GM12878 (cell line): ENCODE data around the gene FTSJ1. TPM values are rescaled to one million over a fixed set of nuclear protein-coding genes. Genes with fewer than 3 reads are reported as not detected.

Experiments
- ATAC-seq: fragments of 200-7000 bp; cut with Tn5 transposase; 3 replicates; pipeline ENCODE4 v1.9.1; 2020; ENCODE audit warnings: mild to moderate bottlenecking, moderate library complexity
- BruUV-seq: library from RNA; stranded (reverse); fragments of 400-500 nt; replicated peaks from 2 replicates; lab custom pipeline; 2021; lab: Mats Ljungman, UMichigan
- CTCF ChIA-PET: fragments of 300-600 bp; sonication (Branson Sonifier 250); formaldehyde crosslinking; extraction: SDS; loops from one replicate; lab custom pipeline; 2021; ENCODE audit warnings: inconsistent platforms; lab: Yijun Ruan, JAX
- POLR2A ChIA-PET: fragments of 350-600 bp; formaldehyde crosslinking; extraction: SDS; loops from one replicate; lab custom pipeline; 2021; ENCODE audit warnings: inconsistent platforms; lab: Charles Lee
- RAD21 ChIA-PET: fragments of 300-600 bp; sonication (Branson Sonifier 250); formaldehyde crosslinking; loops from one replicate; lab custom pipeline; 2023; ENCODE audit warnings: antibody characterized with exemption; ENCODE audit not compliant: unreplicated experiment; lab: Charles Lee
- SMC1A ChIA-PET: fragments of 300-600 bp; sonication (Branson Sonifier 250); formaldehyde crosslinking; loops from one replicate; lab custom pipeline; 2023; ENCODE audit not compliant: unreplicated experiment, uncharacterized antibody; lab: Charles Lee
- DNase-seq: peaks from one replicate; pipeline ENCODE4 v3.0.0-alpha.2; 2011; ENCODE audit warnings: low read depth, low spot score
- FAIRE-seq: peaks from 3 replicates; lab custom pipeline; 2011; peaks lifted over from hg19 to GRCh38; lab: Jason Lieb, UNC
- H2AFZ ChIP-seq: 2 replicates; pipeline ENCODE4 v1.6.0; 2011; ENCODE audit warnings: low read depth, low read length, control low read depth; ENCODE audit not compliant: control insufficient read depth
- H3K27ac ChIP-seq: 2 replicates; pipeline ENCODE4 v1.5.1; 2011; ENCODE audit warnings: control low read depth; ENCODE audit not compliant: control insufficient read depth, insufficient read depth
- H3K27me3 ChIP-seq, 2 experiments: replicated peaks in 1 of 2; 2 replicates each; pipeline versions ENCODE4 v1.6.0 to v1.6.1; 2011; ENCODE audit warnings: low read length in 1 of 2; ENCODE audit not compliant: control insufficient read depth in 2 of 2, insufficient read depth in 2 of 2
- H3K36me3 ChIP-seq, 2 experiments: 2 replicates each; pipeline ENCODE4 v1.5.1; 2011; ENCODE audit warnings: low read length in 1 of 2; ENCODE audit not compliant: control insufficient read depth in 2 of 2, insufficient read depth in 2 of 2
- H3K4me1 ChIP-seq: 2 replicates; pipeline ENCODE4 v1.6.1; 2011; ENCODE audit warnings: mild to moderate bottlenecking, low read length, moderate library complexity, mixed read lengths; ENCODE audit not compliant: control insufficient read depth, insufficient read depth
- H3K4me2 ChIP-seq: 2 replicates; pipeline ENCODE4 v1.6.0; 2011; ENCODE audit warnings: control low read depth; ENCODE audit not compliant: control insufficient read depth, insufficient read depth
- H3K4me3 ChIP-seq: fragments of 200-600 bp; sonication (generic); 2 replicates; pipeline ENCODE4 v1.5.1; 2016
- H3K79me2 ChIP-seq: 2 replicates; pipeline ENCODE4 v1.6.0; 2011; ENCODE audit warnings: low read length; ENCODE audit not compliant: control insufficient read depth, insufficient read depth
- H3K9ac ChIP-seq: 2 replicates; pipeline ENCODE4 v1.8.0; 2011; ENCODE audit warnings: low read length, control low read depth, mixed read lengths; ENCODE audit not compliant: control insufficient read depth, insufficient read depth
- H3K9me3 ChIP-seq: replicated peaks from 3 replicates; pipeline ENCODE4 v1.5.1; 2011; ENCODE audit warnings: mild to moderate bottlenecking, low read length; ENCODE audit not compliant: control insufficient read depth, insufficient read depth
- H4K20me1 ChIP-seq: 2 replicates; pipeline ENCODE4 v1.6.0; 2011; ENCODE audit not compliant: control insufficient read depth, insufficient read depth
- ASH2L ChIP-seq: fragments of 300-600, 200-600 bp; sonication (generic); IDR thresholded peaks from 2 replicates; pipeline ENCODE4 v1.6.1; 2017; ENCODE audit warnings: low read depth, mild to moderate bottlenecking, borderline replicate concordance
- CEBPB ChIP-seq, 2 experiments: fragments of 150-350 bp in 1 of 2; IDR thresholded peaks; 2 replicates each; pipeline ENCODE4 v1.6.1; 2012 to 2014; ENCODE audit warnings: low read depth in 2 of 2, low read length in 2 of 2, borderline replicate concordance in 1 of 2, inconsistent platforms in 1 of 2
- DPF2 ChIP-seq: fragments of 450-650 bp; IDR thresholded peaks from 2 replicates; pipeline ENCODE4 v1.6.1; 2017; ENCODE audit warnings: mild to moderate bottlenecking
- E2F4 ChIP-seq: IDR thresholded peaks from 2 replicates; pipeline ENCODE4 v1.6.1; 2012; ENCODE audit warnings: low read depth, low read length, improper control_type of control experiment
- ETV6 ChIP-seq, 2 experiments: fragments of 450-650 bp in 1 of 2; IDR thresholded peaks in 1 of 2; conservative IDR thresholded peaks in 1 of 2; 2 replicates each; pipeline ENCODE4 v1.6.1; 2014; ENCODE audit warnings: antibody characterized with exemption in 1 of 2, borderline replicate concordance in 1 of 2, low read depth in 1 of 2, mild to moderate bottlenecking in 1 of 2, moderate library complexity in 1 of 2
- GABPA ChIP-seq: IDR thresholded peaks from 2 replicates; pipeline ENCODE4 v1.6.1; 2014; ENCODE audit warnings: antibody characterized with exemption, low read depth, mild to moderate bottlenecking, inconsistent platforms
- IRF4 ChIP-seq: IDR thresholded peaks from 2 replicates; pipeline ENCODE4 v1.6.1; 2011; ENCODE audit warnings: low read depth, low read length
- MTA2 ChIP-seq: fragments of 450-650 bp; IDR thresholded peaks from 2 replicates; pipeline ENCODE4 v1.6.1; 2016; ENCODE audit warnings: low read depth, mild to moderate bottlenecking, moderate library complexity
- MXI1 ChIP-seq: fragments of 150-350 bp; IDR thresholded peaks from 2 replicates; pipeline ENCODE4 v1.6.1; 2011; ENCODE audit warnings: low read depth, mild to moderate bottlenecking, inconsistent platforms, low read length, improper control_type of control experiment
- NFIC ChIP-seq: IDR thresholded peaks from 2 replicates; pipeline ENCODE4 v1.6.1; 2012; ENCODE audit warnings: low read depth, mild to moderate bottlenecking, inconsistent platforms, low read length, moderate library complexity
- NFXL1 ChIP-seq: fragments of 450-650 bp; IDR thresholded peaks from 2 replicates; pipeline ENCODE4 v1.6.1; 2017; ENCODE audit warnings: antibody characterized with exemption, mild to moderate bottlenecking, borderline replicate concordance
- POU2F2 ChIP-seq: IDR thresholded peaks from 3 replicates; pipeline ENCODE4 v1.6.1; 2011; ENCODE audit warnings: low read depth, mild to moderate bottlenecking, low read length, borderline replicate concordance
- WGBS: methylation state at CpG from one replicate; pipeline ENCODE4 v1.1.6; 2016; ENCODE audit warnings: low lambda C conversion rate; ENCODE audit not compliant: insufficient replicate concordance, insufficient coverage; ENCODE audit errors: missing lambda C conversion rate; 5-methylcytosine and 5-hydroxymethylcytosine counted together
- in situ Hi-C: fragments of 300-500 bp; cut with MboI; formaldehyde crosslinking; loops from 9 replicates; pipeline ENCODE4 v1.14.3; 2018; ENCODE audit warnings: mixed read lengths
- intact Hi-C: fragments of 100-400 bp; cut with micrococcal nuclease; formaldehyde crosslinking; loops from one replicate; pipeline ENCODE4 v1.14.2; 2022; ENCODE audit not compliant: unreplicated experiment
- polyA plus RNA-seq, 11 experiments: library from polyadenylated mRNA; depleted of rRNA in 4 of 11; unstranded in 6 of 11; stranded (reverse) in 5 of 11; fragments of >200 nt; fragmentation: Nextera tagmentation in 4 of 11; fragmentation: Illumina TruSeq in 1 of 11; extraction: Ambion mirVana in 4 of 11; extraction: Trizol in 1 of 11; gene quantifications; 1 replicate in 1 of 11; 2 replicates in 10 of 11; pipeline versions ENCODE4 v1.2.1 to v1.2.3, GENCODE V29; 2011 to 2016; ENCODE audit warnings: inconsistent platforms in 2 of 11, missing spikeins in 2 of 11, low read depth in 1 of 11
- total RNA-seq, 4 experiments: library from RNA; depleted of rRNA in 3 of 4; stranded (reverse); fragments of >200 nt in 3 of 4; fragmentation: Illumina TruSeq in 1 of 4; extraction: Trizol in 1 of 4; gene quantifications; 2 replicates each; pipeline versions ENCODE4 v1.2.1 to v1.2.3, GENCODE V29; 2013 to 2021
- TF ChIP-seq, protein P1 (sequence below): fragments of 450-650 bp; IDR thresholded peaks from 2 replicates; pipeline ENCODE4 v1.6.1; 2017; ENCODE audit warnings: low read depth, mild to moderate bottlenecking, moderate library complexity

The FTSJ1 gene
- total and polyA plus RNA-seq, 10 of the 15 experiments (the other 5 are each of a cell fraction or from before 2014, with no cell fraction given) = 8.8 to 87.8 (median 57.9) TPM

DNA sequence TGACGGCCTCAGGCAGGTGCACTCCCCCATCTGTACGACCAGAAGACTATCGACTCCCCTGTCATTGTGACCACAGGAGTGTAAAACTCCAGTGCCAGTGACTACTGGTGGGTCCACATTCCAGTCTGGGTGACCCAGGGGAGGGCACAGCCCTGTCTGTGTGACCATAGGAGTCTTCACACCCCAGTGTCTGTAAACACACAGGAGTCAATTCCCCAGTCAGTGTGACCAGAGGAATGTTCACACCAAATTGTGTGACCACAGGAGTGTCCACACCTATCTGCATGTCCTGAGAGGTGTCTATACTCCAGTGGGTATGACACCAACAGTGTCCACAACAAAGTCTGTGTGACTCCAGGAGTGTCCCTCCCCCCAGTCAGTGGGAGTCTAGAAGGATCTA lies 12.0 kb downstream of the FTSJ1 start:
- POLR2A ChIA-PET = no interaction called here
- RAD21 ChIA-PET = no interaction called here
- no peak overlapping the region for H2AFZ ChIP-seq
- no peak overlapping the region for H3K27ac ChIP-seq
- no peak for ATAC-seq
- TF ChIP-seq ETV6 (conservative IDR thresholded peaks at IDR 0.05 in 1 of 2, IDR thresholded peaks at IDR 0.05 in 1 of 2; ENCODE audit: borderline replicate concordance in 1 of 2, low read depth in 1 of 2) (no peak), NFIC (no peak), CEBPB (IDR thresholded peaks at IDR 0.05; ENCODE audit: borderline replicate concordance in 1 of 2, low read depth in 2 of 2, low read length in 2 of 2) (no peak), MTA2 (no peak), POU2F2 (no peak), IRF4 (no peak), DPF2 (no peak), NFXL1 (no peak)
- no peaks in the 10 kb centered on the region for H3K4me1 ChIP-seq
- H3K9ac ChIP-seq = no peak overlapping the region
- intact Hi-C loops (no loop called here), in situ Hi-C loops (no loop called here)
- CTCF ChIA-PET = no interaction called here
- H3K79me2 ChIP-seq = no peaks in the 10 kb centered on the region
- H3K9me3 ChIP-seq = no peaks in the 10 kb centered on the region; the same call in 2 of the 3 replicates
- BruUV-seq = no TSS peak
- H3K4me3 ChIP-seq = no peak overlapping the region
- SMC1A ChIA-PET = no interaction called here
- no peak overlapping the region for H3K4me2 ChIP-seq
- no peak for DNase-seq
- no peaks in the 10 kb centered on the region for H4K20me1 ChIP-seq
- peaks cover 0 to 7% of the 10 kb centered on the region in 2 experiments; a peak in 1 of 4 replicates for H3K36me3 ChIP-seq
- H3K27me3 ChIP-seq = no peaks in the 10 kb centered on the region
- FAIRE-seq = no peak
- 20% methylated on average over 3 of the region's 3 CpGs for WGBS

DNA sequence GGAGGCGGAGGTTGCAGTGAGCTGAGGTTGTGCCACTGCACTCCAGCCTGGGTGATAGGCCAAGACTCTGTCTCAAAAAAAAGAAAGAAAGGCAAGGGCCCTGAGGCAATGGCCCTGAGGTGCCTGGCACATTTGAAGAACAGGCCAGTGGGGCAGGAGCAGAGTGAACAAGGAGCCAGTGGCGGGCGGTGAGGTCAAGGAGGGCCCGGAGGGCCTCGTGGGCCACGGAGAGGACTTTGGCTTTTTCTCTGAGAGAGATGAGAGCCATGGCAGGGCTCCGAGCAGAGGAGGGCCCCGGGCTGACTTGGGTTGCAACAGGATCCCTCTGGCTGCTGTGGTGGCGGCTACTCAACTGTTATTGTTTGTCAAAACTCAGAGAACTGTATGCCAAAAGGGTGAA lies 13.3 kb downstream of the FTSJ1 start:
- 66% methylated on average over 9 of the region's 9 CpGs for WGBS
- FAIRE-seq = no peak
- in situ Hi-C loops (no loop called here), intact Hi-C loops (no loop called here)
- H3K79me2 ChIP-seq = no peaks in the 10 kb centered on the region
- no peak overlapping the region for H3K27ac ChIP-seq
- no peaks in the 10 kb centered on the region for H4K20me1 ChIP-seq
- H3K9me3 ChIP-seq = no peaks in the 10 kb centered on the region; the same call in 2 of the 3 replicates
- BruUV-seq = no TSS peak
- H2AFZ ChIP-seq = no peak overlapping the region
- ATAC-seq = no peak
- peaks cover 0 to 5% of the 10 kb centered on the region in 2 experiments; a peak in 1 of 4 replicates for H3K36me3 ChIP-seq
- ChIA-PET CTCF (no interaction called here), POLR2A (no interaction called here), RAD21 (no interaction called here), SMC1A (no interaction called here)
- no peak overlapping the region for H3K9ac ChIP-seq
- no peaks in the 10 kb centered on the region for H3K27me3 ChIP-seq
- H3K4me1 ChIP-seq = no peaks in the 10 kb centered on the region
- H3K4me2 ChIP-seq = no peak overlapping the region
- DNase-seq = no peak
- no peak overlapping the region for H3K4me3 ChIP-seq
- TF ChIP-seq ASH2L = no peak
- TF ChIP-seq MXI1 = no peak
- TF ChIP-seq E2F4 = no peak
- no peak for TF ChIP-seq GABPA
- TF ChIP-seq, protein P1, sequence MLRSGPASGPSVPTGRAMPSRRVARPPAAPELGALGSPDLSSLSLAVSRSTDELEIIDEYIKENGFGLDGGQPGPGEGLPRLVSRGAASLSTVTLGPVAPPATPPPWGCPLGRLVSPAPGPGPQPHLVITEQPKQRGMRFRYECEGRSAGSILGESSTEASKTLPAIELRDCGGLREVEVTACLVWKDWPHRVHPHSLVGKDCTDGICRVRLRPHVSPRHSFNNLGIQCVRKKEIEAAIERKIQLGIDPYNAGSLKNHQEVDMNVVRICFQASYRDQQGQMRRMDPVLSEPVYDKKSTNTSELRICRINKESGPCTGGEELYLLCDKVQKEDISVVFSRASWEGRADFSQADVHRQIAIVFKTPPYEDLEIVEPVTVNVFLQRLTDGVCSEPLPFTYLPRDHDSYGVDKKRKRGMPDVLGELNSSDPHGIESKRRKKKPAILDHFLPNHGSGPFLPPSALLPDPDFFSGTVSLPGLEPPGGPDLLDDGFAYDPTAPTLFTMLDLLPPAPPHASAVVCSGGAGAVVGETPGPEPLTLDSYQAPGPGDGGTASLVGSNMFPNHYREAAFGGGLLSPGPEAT = no peak
